Ecto neural progenitor cell (in vitro differentiated cells): Measurements from ENCODE around the gene BCL2L11.

ENCODE experiments used
- DNase-seq: peaks from one replicate; pipeline ENCODE4 v3.0.0-alpha.2; 2018; ENCODE audit warnings: low spot score

BCL2L11 gene

GRCh38 chr2:111143107-111143842 lies 22.6 kb downstream of the BCL2L11 start:
- DNase-seq, result no peak

GRCh38 chr2:111143843-111144198 lies 23.1 kb downstream of the BCL2L11 start:
- no peak for DNase-seq

- no peak for DNase-seq
These were observed 24.5 kb downstream of the BCL2L11 start for GRCh38 chr2:111145103-111145760.

DNA sequence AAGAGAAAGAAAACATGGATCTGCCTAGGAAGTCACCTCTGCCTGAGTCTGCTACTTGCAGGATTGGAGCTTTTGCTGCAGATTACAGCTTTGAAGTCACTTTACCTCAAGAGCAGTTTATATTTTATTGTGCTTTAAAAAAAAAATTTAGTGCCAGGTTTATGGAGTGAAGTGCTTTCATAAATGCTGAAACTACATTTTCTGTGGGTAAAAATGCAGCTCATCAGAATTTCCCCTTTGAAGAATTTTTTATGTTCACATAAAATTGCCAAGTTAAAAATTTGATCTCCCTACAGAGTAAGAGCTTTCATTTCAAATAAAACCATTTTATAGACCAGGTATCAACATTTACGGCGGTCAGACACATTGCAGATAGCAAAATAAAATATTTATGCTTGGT lies 25.2 kb downstream of the BCL2L11 start:
- DNase-seq, result no peak

- no peak for DNase-seq
These were observed 27.6 kb downstream of the BCL2L11 start for GRCh38 chr2:111148225-111148873.

DNA sequence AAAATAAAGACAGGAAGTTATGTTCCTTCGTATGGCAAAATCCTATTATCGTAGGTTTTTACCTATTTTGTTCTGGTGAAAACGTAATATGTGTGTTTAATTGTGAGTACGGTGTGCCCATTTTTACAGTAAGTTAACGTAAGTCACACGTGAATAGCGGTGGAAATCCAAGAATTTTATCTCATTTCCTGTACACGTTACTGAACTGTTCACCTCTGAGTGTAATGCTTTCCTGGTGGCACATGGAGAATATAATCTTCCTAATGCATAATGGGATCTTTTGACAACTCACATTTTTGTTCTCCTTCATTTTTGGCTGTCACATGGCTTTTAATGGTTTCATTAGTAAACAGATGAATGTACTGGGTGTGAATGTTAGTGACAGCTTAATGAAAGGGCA lies 28.2 kb downstream of the BCL2L11 start:
- DNase-seq, result no peak

- DNase-seq, result no peak
These were observed 29.3 kb downstream of the BCL2L11 start for GRCh38 chr2:111149882-111150455.

DNA sequence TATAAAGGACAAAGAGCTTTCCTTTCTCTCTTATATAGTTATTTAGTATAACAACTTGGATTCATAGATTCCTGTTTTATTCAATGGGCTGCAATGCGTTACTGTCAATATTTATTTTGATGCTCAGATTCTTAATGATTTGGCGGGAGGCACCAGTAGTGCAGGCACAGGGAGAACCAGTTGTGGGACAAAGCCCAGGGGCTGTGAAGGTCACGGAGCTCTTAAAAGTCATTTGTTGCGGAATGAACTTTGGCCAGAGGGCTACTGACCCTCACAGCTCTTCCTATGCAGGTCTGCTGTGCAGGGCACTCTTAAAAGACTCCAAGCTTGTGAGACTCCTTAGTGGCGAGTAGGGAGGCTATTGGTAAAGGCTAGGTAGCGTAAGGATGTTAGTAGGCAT lies 34.0 kb downstream of the BCL2L11 start:
- DNase-seq, result no peak

DNA sequence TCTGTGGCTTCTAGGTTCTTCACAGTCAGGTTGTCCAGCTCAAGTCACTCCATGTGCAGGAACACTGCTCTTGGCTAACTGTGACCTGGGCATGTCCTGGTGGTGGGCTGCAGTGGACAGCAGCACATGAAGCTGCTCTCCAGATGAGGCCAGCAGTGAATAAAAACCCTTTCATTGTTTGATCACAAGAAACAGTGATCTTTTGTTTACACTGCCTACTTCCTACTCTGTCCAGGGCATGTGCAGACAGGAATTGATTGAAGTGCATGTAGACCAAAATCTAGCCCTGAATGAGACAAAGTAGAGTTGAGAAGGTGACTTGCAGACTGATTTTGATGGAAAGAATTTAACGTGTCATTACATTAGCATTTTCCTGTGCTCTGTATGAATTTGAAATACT lies 34.9 kb downstream of the BCL2L11 start:
- no peak for DNase-seq

GRCh38 chr2:111156529-111156928 lies 35.8 kb downstream of the BCL2L11 start:
- no peak for DNase-seq

- DNase-seq, result no peak
These were observed 36.5 kb downstream of the BCL2L11 start for GRCh38 chr2:111157071-111157661.

DNA sequence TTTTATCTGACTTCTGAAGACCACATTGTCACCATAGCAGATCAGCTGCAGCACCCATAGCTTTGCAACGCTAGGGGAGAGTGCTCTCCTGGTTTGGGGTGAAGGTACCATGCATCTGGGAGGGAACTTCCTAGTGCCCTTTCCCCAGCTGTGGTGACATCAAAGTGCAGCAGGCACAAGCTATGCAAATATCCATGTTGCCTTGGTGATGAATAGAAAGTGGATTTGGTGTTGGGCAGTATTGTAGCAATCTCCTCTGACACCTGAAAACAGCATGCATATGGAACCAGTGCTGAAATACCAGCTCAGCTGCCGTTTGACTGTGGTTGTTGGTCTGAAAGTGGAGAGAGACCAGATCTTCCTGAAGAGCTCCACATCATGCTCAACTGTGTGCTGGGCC lies 37.1 kb downstream of the BCL2L11 start:
- DNase-seq, result no peak

DNA sequence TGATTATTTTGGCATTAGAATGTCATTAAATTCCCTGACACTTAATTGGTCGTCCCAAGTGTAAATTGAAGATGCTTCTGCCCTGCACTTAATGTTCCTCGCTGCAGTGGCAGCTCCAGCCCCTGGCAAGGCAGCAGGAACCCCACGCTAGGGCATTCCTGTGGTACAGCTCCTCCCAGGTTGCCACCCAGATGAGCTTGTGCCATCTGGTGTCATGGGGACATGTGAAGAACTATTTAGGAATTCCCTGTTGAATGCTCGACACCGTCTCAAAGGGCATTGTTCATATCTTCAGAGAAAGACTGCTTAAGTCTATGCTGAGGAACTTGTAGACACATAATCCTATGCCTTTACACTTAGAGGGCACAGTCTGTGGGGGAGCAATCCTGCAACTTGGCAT lies 38.9 kb downstream of the BCL2L11 start:
- DNase-seq, result no peak

GRCh38 chr2:111160758-111161157 lies 40.0 kb downstream of the BCL2L11 start:
- no peak for DNase-seq

- DNase-seq, result no peak
These were observed 41.3 kb downstream of the BCL2L11 start for GRCh38 chr2:111161971-111162370.

DNA sequence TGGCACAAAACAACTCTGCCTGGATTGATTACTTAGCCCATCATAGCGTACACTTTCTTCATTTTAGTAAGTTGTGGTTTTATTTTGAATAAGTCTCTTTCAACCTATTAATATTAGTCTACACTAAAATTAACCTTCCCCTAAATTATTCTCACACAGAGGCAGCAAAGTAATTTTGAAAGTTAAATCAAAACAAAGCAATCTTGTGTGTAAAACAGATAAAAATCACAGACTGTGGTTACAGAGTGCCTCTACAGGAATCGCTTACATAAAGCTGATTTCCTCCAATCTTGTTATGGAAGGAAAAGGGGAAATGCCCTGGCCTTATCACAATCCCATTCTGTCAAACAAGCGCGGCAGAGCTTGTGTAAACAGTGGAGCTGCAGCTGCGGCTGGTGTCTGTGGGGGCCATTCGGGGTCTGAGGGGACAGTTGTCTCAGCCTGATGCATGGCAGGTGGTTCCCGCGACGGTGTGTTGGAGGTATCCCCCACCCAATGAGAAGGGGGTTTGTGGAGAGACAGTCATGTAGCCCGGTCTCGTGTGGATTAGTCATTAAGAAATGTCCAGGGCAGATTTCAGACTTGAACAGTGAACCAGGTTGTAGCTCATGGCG lies 42.1 kb downstream of the BCL2L11 start:
- DNase-seq, result no peak

DNA sequence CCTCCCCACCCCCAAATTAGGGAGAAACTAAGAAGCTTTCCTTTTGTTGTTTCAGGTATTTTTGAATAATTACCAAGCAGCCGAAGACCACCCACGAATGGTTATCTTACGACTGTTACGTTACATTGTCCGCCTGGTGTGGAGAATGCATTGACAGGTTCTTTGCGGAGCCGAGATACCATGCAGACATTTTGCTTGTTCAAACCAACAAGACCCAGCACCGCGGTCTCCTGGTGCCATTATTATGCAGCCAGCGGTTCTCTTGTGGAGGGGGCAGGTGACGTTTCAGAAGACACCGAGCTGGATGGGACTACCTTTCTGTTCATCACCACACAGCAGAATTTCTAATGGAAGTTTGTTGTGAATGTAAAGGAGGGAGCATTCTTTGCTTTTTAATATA lies 43.4 kb downstream of the BCL2L11 start:
- DNase-seq, result no peak

DNA sequence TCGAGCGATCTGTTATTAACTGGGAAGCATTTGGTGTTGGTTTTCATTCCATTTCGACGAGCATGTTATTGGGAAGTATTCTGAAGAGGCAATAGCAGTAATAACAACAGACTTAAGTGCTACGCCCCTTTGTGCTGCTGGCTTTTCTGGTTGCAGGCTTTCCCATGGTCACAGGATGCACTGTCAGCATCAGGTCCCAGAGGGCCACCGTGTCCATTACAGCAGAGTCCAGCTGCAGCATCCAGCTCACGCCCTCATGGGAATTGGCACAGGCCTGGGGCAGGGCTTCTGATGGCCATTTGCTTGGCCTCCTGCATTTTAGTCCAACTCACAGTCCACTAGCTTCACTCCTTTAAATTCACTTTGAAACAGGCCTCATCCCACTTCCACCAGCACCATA lies 44.4 kb downstream of the BCL2L11 start:
- no peak for DNase-seq

- DNase-seq, result no peak
These were observed 45.4 kb downstream of the BCL2L11 start for GRCh38 chr2:111166115-111166514.

- no peak for DNase-seq
These were observed 46.6 kb downstream of the BCL2L11 start for GRCh38 chr2:111167076-111167862.

DNA sequence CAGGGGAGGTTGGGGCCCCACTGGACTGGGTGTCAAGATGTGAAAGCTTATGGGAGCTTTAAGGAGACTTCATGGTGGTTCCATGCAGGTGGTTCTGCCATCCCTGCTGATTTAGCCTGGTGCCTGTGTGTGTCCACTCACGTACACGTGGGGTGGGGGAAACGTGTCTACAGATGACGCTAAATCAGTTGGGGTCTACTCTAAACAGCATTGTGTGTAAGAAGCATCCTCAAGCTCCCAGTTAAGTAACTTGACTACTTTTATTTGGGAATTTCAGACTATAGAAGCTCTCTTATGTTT lies 47.1 kb downstream of the BCL2L11 start:
- no peak for DNase-seq
